ENCODE data around the gene FAM227A.
"Not testable (repeated sequence)": the region's sequence is repeated elsewhere in the genome, so short reads cannot be mapped to it uniquely, and the experiment has no call there.

FAM227A gene

GRCh38 chr22:38657045-38657909 is 1.1 kb upstream of the FAM227A start:
- no peak for DNase-seq (ENCODE audit: low read depth in 2 of 2)

GRCh38 chr22:38655519-38656255 is 505 bp downstream of the FAM227A start:
- no peak for DNase-seq (ENCODE audit: low read depth in 2 of 2)

- no peak for DNase-seq (ENCODE audit: low read depth in 2 of 2)
Observed at GRCh38 chr22:38653741-38654140, 2.5 kb downstream of the FAM227A start.

GRCh38 chr22:38652859-38653258 is 3.3 kb downstream of the FAM227A start:
- DNase-seq (ENCODE audit: low read depth in 2 of 2) = no peak

- no peak for DNase-seq (ENCODE audit: low read depth in 2 of 2)
Observed at GRCh38 chr22:38649841-38650522, 6.2 kb downstream of the FAM227A start.

- no peak for DNase-seq (ENCODE audit: low read depth in 2 of 2)
Observed at GRCh38 chr22:38645430-38645829, 10.8 kb downstream of the FAM227A start.

GRCh38 chr22:38644245-38644644 is 11.9 kb downstream of the FAM227A start:
- DNase-seq (ENCODE audit: low read depth in 2 of 2) = not testable (repeated sequence)

GRCh38 chr22:38641476-38642040 is 14.6 kb downstream of the FAM227A start:
- DNase-seq (ENCODE audit: low read depth in 2 of 2) = no peak

- DNase-seq (ENCODE audit: low read depth in 2 of 2) = no peak
Observed at GRCh38 chr22:38638728-38639127, 17.5 kb downstream of the FAM227A start.

GRCh38 chr22:38638216-38638615 is 18.0 kb downstream of the FAM227A start:
- DNase-seq (ENCODE audit: low read depth in 2 of 2) = no peak

- DNase-seq (ENCODE audit: low read depth in 2 of 2) = no peak
Observed at GRCh38 chr22:38632528-38632927, 23.7 kb downstream of the FAM227A start.

- no peak for DNase-seq (ENCODE audit: low read depth in 2 of 2)
Observed at GRCh38 chr22:38631724-38632123, 24.5 kb downstream of the FAM227A start.

GRCh38 chr22:38629108-38629507 is 27.1 kb downstream of the FAM227A start:
- no peak for DNase-seq (ENCODE audit: low read depth in 2 of 2)

GRCh38 chr22:38628444-38628843 is 27.7 kb downstream of the FAM227A start:
- DNase-seq (ENCODE audit: low read depth in 2 of 2) = no peak

GRCh38 chr22:38623351-38623750 is 32.8 kb downstream of the FAM227A start:
- no peak for DNase-seq (ENCODE audit: low read depth in 2 of 2)

- no peak for DNase-seq (ENCODE audit: low read depth in 2 of 2)
Observed at GRCh38 chr22:38618682-38619081, 37.5 kb downstream of the FAM227A start.

- no peak for DNase-seq (ENCODE audit: low read depth in 2 of 2)
Observed at GRCh38 chr22:38618258-38618657, 37.9 kb downstream of the FAM227A start.

GRCh38 chr22:38615064-38615405 is 41.2 kb downstream of the FAM227A start:
- not testable (repeated sequence) for DNase-seq (ENCODE audit: low read depth in 2 of 2)

GRCh38 chr22:38614332-38615063 is 41.7 kb downstream of the FAM227A start:
- no peak for DNase-seq (ENCODE audit: low read depth in 2 of 2)

- DNase-seq (ENCODE audit: low read depth in 2 of 2) = no peak
Observed at GRCh38 chr22:38613588-38613987, 42.6 kb downstream of the FAM227A start.

GRCh38 chr22:38612217-38613006 is 43.8 kb downstream of the FAM227A start:
- no peak for DNase-seq (ENCODE audit: low read depth in 2 of 2)
